Globus pallidus (tissue), 1 donor: ENCODE data around the gene IPO13.

Experiments
- DNase-seq: peaks from one replicate; pipeline ENCODE4 v3.0.0-alpha.2; 2015; ENCODE audit warnings: low spot score

Gene IPO13

GRCh38 chr1:43946236-43947060 lies at the start of gene IPO13:
IPO13 (plus strand) TSS chr1:43946950; CDS start chr1:43947601, 651 bp downstream.
- peak; percentile 98 for DNase-seq

- DNase-seq: no peak
These were observed 47.8 kb upstream of the IPO13 start for GRCh38 chr1:43898981-43899380.

- no peak for DNase-seq
These were observed 46.4 kb upstream of the IPO13 start for GRCh38 chr1:43900386-43900785.

GRCh38 chr1:43901196-43901961 lies 45.4 kb upstream of the IPO13 start:
- DNase-seq: no peak

- DNase-seq: no peak
These were observed 44.5 kb upstream of the IPO13 start for GRCh38 chr1:43902058-43902831.

GRCh38 chr1:43904660-43905551 lies 41.8 kb upstream of the IPO13 start:
- DNase-seq: no peak

- no peak for DNase-seq
These were observed 38.5 kb upstream of the IPO13 start for GRCh38 chr1:43908226-43908625.

GRCh38 chr1:43908858-43909257 lies 37.9 kb upstream of the IPO13 start:
- DNase-seq: no peak

GRCh38 chr1:43910343-43910742 lies 36.4 kb upstream of the IPO13 start:
- no peak for DNase-seq

GRCh38 chr1:43912607-43913006 lies 34.1 kb upstream of the IPO13 start:
- DNase-seq: no peak

GRCh38 chr1:43913051-43913501 lies 33.7 kb upstream of the IPO13 start:
- no peak for DNase-seq

GRCh38 chr1:43913666-43914360 lies 32.9 kb upstream of the IPO13 start:
- DNase-seq: no peak

GRCh38 chr1:43914576-43915525 lies 31.9 kb upstream of the IPO13 start:
- DNase-seq: no peak

GRCh38 chr1:43919906-43920305 lies 26.8 kb upstream of the IPO13 start:
- no peak for DNase-seq

- no peak for DNase-seq
These were observed 25.7 kb upstream of the IPO13 start for GRCh38 chr1:43921022-43921421.

- no peak for DNase-seq
These were observed 22.2 kb upstream of the IPO13 start for GRCh38 chr1:43924516-43924915.

GRCh38 chr1:43925846-43926245 lies 20.9 kb upstream of the IPO13 start:
- DNase-seq: no peak

GRCh38 chr1:43930168-43930948 lies 16.4 kb upstream of the IPO13 start:
- DNase-seq: no peak

- DNase-seq: no peak
These were observed 15.8 kb upstream of the IPO13 start for GRCh38 chr1:43930949-43931275.
